IPS DF 6.9 (cell line): Measurements from ENCODE around the gene IGSF10.

Source experiments
- DNase-seq: peaks from one replicate; pipeline ENCODE4 v3.0.0-alpha.2; 2013; ENCODE audit warnings: low read depth, low spot score
- H3K27ac ChIP-seq: one replicate; pipeline ENCODE4 v1.5.1; 2013; ENCODE audit warnings: low read length, control low read depth
- H3K27me3 ChIP-seq: 2 replicates; pipeline ENCODE4 v1.6.1; 2013; ENCODE audit warnings: mild to moderate bottlenecking, low read length; ENCODE audit not compliant: control insufficient read depth, insufficient read depth
- H3K36me3 ChIP-seq: 2 replicates; pipeline ENCODE4 v1.6.1; 2013; ENCODE audit warnings: low read length; ENCODE audit not compliant: control insufficient read depth, insufficient read depth
- H3K4me1 ChIP-seq: 2 replicates; pipeline ENCODE4 v1.6.1; 2013; ENCODE audit warnings: low read length; ENCODE audit not compliant: control insufficient read depth, insufficient read depth
- H3K4me3 ChIP-seq: 2 replicates; pipeline ENCODE4 v1.5.1; 2013; ENCODE audit warnings: mild to moderate bottlenecking, low read length
- H3K9me3 ChIP-seq: 2 replicates; pipeline ENCODE4 v1.6.1; 2013; ENCODE audit warnings: low read length, inconsistent platforms; ENCODE audit not compliant: control insufficient read depth, insufficient read depth
- WGBS: extraction: QIAGEN DNeasy Blood & Tissue Kit; methylation state at CpG from one replicate; pipeline ENCODE4 v1.1.7; 2013; ENCODE audit warnings: mixed read lengths, missing lambda C conversion rate; ENCODE audit not compliant: insufficient read length, insufficient coverage; 5-methylcytosine and 5-hydroxymethylcytosine counted together

IGSF10 gene

DNA sequence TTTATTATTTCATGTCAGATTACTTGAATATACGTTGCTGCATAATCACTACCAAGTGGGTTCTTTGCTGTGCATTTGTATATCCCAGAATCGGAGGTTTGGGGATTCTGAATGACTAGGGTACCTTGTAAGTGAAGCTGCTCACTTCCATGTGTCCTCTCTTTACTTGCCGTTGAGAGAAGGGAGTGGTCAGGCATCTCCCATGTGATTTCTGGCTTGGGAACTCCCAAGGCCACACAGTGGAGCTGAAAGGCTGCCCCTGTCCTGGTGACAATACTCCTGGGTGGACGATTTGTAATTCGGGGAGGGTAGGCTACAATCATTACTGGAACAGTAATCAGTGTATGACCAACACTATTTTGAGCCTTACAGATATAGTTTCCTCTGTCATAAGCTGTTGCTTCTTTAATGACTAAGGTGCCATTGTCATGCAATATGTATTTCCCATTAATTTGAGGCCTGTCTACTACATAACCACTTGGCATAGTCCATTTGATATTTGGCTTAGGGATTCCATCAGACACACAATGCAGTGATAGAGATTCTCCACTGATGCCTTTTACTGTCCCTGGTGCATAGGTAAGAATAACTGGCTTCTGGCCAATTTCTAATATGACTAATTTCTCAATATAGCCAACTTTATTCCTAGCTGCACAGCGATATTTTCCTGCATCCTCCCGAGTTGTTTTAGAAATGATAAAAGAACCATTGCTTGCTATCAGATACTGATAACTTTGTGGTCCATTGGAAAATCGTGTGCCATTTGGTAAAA is 24.0 kb downstream of the IGSF10 start:
- no CpG with 5 or more reads among the region's 8 CpGs for WGBS
- no peak overlapping the region for H3K27ac ChIP-seq
- H3K4me1 ChIP-seq: peaks cover 2% of the 10 kb centered on the region; the same call in 1 of the 2 replicates

GRCh38 chr3:151434151-151434890 is 26.5 kb downstream of the IGSF10 start:
- Histone ChIP-seq H3K27ac (no peak overlapping the region), H3K9me3 (no peaks in the 10 kb centered on the region), H3K27me3 (no peaks in the 10 kb centered on the region), H3K36me3 (no peaks in the 10 kb centered on the region), H3K4me1 (peaks cover 2% of the 10 kb centered on the region; the same call in 1 of the 2 replicates), H3K4me3 (no peak overlapping the region)
- DNase-seq: no peak
- no CpG with 5 or more reads among the region's 1 CpG for WGBS

More for the DNA sequence above, 24.0 kb downstream of the IGSF10 start:
- no peak for DNase-seq
- Histone ChIP-seq H3K9me3 (no peaks in the 10 kb centered on the region), H3K36me3 (no peaks in the 10 kb centered on the region), H3K27me3 (no peaks in the 10 kb centered on the region), H3K4me3 (no peak overlapping the region)

DNA sequence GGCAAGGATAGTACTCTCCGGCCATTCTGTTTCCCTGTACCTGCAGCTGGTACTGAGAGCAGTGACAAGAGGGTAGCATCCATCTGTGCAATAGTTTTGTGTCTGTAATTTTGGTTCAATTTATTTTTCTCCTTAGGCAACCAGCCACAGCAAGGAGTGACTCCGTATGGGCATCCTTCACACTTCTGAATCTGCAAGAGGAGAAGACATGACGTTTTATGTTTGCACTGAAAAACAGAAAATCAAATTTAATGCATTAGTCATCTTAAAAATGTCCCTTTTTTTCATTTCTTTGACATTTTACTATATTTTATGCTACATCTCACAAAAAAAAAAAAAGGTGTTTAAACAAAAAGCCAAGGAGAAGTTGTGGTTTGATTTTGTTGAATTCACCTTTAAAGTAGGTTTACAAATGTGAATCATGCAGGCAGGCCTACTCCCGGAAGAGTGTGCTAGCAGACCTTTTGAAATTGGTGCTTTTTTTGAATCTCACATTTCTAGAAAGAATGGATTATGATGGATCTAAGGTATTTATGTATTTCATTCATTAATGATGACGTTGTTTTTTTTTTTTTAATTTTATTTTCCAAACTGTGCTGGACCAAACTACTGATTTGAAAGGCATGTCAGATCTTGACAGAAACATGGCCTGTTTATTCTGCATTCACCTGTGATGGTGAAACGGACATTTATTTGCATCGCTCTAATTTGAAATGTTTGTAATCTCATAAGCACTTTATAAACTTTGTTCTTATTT is 28.1 kb downstream of the IGSF10 start:
- no peak overlapping the region for H3K27ac ChIP-seq
- no CpG with 5 or more reads among the region's 7 CpGs for WGBS
- no peaks in the 10 kb centered on the region; the same call in 1 of the 2 replicates for H3K36me3 ChIP-seq
- no peak overlapping the region for H3K4me3 ChIP-seq
- H3K4me1 ChIP-seq: peaks cover 2% of the 10 kb centered on the region; the same call in 1 of the 2 replicates
- H3K9me3 ChIP-seq: no peaks in the 10 kb centered on the region
- DNase-seq: no peak
- H3K27me3 ChIP-seq: no peaks in the 10 kb centered on the region

- Histone ChIP-seq H3K4me1 (peaks cover 2% of the 10 kb centered on the region; the same call in 1 of the 2 replicates), H3K27ac (no peak overlapping the region), H3K27me3 (no peaks in the 10 kb centered on the region), H3K36me3 (no peaks in the 10 kb centered on the region; the same call in 1 of the 2 replicates), H3K4me3 (no peak overlapping the region), H3K9me3 (no peaks in the 10 kb centered on the region)
- WGBS: no CpG with 5 or more reads among the region's 3 CpGs
- DNase-seq: no peak
Observed at GRCh38 chr3:151431940-151432339, 28.9 kb downstream of the IGSF10 start.

DNA sequence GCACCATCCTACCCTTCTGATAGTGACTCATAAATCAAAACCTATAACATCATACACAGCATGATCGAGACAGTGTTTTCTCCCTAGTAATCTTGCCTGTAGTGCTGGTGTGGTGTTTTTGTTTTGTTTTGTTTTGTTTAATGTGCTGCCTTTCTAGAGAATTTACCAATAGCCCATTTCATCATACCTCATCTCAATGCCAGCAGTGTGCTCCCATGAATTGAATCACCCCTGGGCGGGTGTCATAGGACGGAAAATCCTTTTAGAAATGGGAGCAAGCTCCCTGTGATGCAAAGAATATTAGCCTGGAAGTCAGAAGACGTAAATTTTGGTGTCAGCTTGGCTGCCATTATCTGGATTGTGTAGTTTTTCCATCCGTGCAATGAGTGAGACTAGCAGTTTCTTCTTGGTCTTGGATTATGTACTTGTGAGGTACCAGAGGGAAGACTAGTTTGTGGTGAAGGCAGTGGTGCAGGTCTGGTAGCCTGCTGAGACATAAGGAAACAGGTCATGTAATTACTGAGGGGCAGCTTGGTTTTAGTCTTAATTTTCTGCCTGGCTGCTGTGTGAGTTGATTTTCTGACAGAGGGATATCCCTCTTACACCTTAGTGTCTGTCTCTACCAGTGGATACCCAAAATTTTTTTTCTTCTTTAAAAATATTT is 29.9 kb downstream of the IGSF10 start:
- Histone ChIP-seq H3K36me3 (no peaks in the 10 kb centered on the region; the same call in 1 of the 2 replicates), H3K4me3 (no peak overlapping the region), H3K27ac (no peak overlapping the region), H3K27me3 (no peaks in the 10 kb centered on the region), H3K9me3 (no peaks in the 10 kb centered on the region), H3K4me1 (peaks cover 2% of the 10 kb centered on the region; the same call in 1 of the 2 replicates)
- DNase-seq: no peak
- no CpG with 5 or more reads among the region's 5 CpGs for WGBS

- no peaks in the 10 kb centered on the region for H3K27me3 ChIP-seq
- H3K27ac ChIP-seq: no peak overlapping the region
- no CpG with 5 or more reads among the region's 2 CpGs for WGBS
- peaks cover 1% of the 10 kb centered on the region; the same call in 1 of the 2 replicates for H3K4me1 ChIP-seq
- no peak for DNase-seq
- H3K4me3 ChIP-seq: no peak overlapping the region
- H3K9me3 ChIP-seq: no peaks in the 10 kb centered on the region
- no peaks in the 10 kb centered on the region; the same call in none of the 2 replicates for H3K36me3 ChIP-seq
Observed at GRCh38 chr3:151428386-151428785, 32.5 kb downstream of the IGSF10 start.

- Histone ChIP-seq H3K27me3 (no peaks in the 10 kb centered on the region), H3K4me1 (peaks cover 1% of the 10 kb centered on the region; the same call in 1 of the 2 replicates), H3K27ac (no peak overlapping the region), H3K4me3 (no peak overlapping the region), H3K36me3 (no peaks in the 10 kb centered on the region; the same call in none of the 2 replicates), H3K9me3 (no peaks in the 10 kb centered on the region)
- DNase-seq: no peak
Observed at GRCh38 chr3:151426341-151426657, 34.6 kb downstream of the IGSF10 start.

DNA sequence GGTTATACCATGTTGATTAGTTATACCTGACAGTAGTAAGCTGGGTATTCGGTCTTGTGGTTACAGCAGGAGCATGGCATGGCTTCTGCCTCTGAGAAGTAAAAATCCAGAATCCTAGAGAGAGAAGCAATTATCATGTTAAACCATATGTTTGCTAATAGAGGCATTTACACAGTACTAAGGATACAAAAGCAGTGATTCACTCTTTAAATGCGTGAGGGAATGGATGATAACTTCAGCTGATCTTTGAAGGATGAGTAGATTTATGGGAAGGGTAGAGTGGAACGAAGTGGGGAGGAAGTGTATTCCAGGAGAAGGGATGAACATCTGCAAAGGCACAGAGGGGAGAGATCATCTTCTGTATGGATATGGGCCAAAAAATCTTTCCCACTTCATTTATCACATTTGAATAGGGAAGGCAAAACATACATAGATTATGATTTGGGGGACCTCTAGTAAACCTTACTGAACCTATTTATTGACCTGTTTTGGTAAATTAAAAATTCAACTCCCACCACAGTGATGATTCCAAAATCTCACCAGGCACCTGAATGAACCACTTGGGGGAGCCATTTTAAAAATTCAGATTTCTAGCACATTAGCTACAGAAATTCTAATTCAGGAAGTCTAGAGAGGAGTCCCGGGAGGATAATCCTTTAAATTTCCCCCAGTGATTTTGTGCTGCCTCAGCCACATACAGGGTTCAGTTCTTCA is 35.1 kb downstream of the IGSF10 start:
- Histone ChIP-seq H3K27me3 (no peaks in the 10 kb centered on the region), H3K4me3 (no peak overlapping the region), H3K4me1 (peaks cover 1% of the 10 kb centered on the region; the same call in 1 of the 2 replicates), H3K27ac (no peak overlapping the region), H3K9me3 (no peaks in the 10 kb centered on the region), H3K36me3 (no peaks in the 10 kb centered on the region; the same call in none of the 2 replicates)
- WGBS: 100% methylated on average over 1 of the region's 4 CpGs
- no peak for DNase-seq

DNA sequence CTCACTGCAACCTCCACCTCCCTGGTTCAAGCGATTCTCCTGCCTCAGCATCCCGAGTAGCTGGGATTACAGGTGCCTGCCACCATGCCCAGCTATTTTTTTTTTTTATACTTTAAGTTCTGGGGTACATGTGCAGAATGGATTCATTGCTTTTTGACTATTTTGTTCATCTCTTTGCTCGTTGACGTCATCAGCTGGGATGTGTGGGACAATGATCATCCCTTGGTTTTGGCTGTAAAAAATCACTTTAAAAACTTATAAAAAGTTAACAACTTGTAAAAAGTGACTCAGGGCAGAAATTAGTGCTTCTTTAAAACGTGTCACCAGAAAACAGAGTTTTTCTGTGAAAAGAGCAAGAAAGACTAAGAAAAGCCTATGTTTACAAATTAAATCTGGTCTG is 37.8 kb downstream of the IGSF10 start:
- H3K27me3 ChIP-seq: no peaks in the 10 kb centered on the region
- DNase-seq: no peak
- no CpG with 5 or more reads among the region's 5 CpGs for WGBS
- no peak overlapping the region for H3K27ac ChIP-seq
- H3K4me1 ChIP-seq: peaks cover 1% of the 10 kb centered on the region; the same call in 1 of the 2 replicates
- no peaks in the 10 kb centered on the region; the same call in 1 of the 2 replicates for H3K36me3 ChIP-seq
- no peak overlapping the region for H3K4me3 ChIP-seq
- no peaks in the 10 kb centered on the region for H3K9me3 ChIP-seq
